GM18870 (cell line): ENCODE data around the gene AGFG1.

ENCODE experiments used
- ATAC-seq: cut with Tn5 transposase; IDR thresholded peaks from one replicate; pipeline ENCODE4 v1.9.1; 2021; ENCODE audit warnings: moderate library complexity; ENCODE audit not compliant: unreplicated experiment

Gene AGFG1

DNA sequence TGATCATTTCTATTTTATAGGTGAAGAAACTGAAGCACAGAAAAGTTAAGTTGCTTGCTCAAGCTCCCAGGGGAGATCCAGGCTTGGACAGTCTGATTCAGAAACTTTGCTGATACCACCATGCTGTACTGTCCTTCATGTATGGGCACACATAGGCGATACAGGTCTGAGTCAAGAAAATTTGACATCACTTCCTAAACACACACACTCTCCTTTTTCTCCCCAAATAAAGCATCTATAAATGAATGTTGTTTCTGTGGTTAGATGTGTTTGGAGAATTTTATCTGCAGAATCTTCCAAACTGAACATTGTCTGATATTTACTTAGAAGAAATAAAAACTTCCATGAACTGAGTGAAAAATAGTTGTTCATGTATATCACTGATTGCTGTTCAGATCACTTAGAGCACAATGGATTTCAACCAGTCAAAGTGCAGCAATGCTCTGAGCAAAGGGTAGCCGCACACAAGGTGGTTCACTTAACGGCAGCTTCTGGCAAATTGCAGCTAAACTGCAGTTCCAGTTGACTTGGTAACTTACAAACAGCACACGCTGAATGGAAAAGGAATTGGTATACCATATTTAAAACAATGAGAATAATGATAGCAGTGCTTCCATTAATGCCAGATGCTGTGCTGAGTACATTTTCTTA is 10.0 kb upstream of the AGFG1 start:
- ATAC-seq = peak; percentile 5

DNA sequence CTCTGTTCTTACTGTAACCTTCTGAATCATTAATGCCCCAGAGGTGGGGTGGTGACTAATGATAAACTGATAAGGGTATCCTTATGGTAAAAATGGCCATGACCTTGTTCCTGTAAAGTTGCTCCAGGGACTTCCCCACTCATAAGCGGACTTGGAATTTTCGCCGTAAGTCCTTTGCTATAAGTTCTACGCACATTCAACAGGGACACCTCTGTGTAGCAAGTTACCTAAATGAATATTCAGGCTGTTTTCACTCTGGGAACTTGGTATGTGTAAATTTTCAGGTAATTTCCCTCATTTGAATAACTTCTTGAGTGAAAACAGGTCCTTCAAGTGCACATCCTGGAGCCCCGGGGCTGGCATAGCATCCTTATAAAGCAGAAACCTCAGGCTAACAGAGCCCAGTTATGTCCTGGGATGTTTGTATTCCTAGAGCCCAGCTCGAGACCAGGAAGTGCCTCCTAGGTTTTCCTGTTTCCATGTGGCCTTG is 9.4 kb upstream of the AGFG1 start:
- ATAC-seq = peak; percentile 73

DNA sequence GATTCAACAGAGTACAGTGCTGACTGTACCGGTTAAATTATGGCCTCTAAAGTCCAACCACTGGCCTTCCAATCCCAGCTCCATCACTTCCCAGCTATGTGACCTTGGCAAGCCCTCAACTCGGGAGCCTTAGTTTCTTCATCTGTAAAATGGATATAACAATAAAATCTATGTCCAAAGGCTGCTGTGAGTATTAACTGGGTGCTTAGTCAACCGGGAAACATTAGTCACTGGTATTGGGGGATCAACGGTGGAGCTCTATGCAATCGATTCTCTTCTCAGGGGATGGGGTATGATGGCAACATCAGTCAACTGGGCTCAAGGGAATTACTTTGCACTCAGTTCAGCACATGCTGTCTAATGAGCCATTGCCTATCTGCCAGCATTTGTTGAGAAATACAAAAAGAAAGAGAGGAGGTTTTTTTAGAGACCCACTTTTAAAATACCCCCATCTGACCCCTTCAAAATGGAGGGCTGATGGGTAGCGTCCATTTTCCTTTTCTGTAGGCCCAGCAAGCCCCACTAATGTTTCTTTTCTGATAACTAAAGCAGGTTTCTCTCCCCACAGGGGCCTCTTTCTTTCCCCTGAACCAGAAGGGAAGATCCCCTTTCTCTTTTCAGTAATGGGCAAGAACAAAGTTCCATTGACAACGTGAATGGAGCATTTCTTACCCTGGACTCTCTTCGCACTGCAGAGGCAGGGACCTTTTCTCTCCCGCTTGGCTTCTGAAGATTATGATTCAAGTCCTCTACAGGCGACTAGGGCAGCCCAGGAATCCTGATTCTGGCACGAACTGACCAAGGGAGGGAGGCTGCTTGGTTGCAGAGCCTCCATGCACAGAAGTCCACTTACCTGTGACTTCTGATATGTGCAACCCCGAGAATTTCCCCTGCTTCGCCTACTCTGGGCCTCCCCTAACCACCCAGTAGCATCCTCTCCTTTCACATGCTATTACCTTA is 8.7 kb upstream of the AGFG1 start:
- ATAC-seq = peak; percentile 35

DNA sequence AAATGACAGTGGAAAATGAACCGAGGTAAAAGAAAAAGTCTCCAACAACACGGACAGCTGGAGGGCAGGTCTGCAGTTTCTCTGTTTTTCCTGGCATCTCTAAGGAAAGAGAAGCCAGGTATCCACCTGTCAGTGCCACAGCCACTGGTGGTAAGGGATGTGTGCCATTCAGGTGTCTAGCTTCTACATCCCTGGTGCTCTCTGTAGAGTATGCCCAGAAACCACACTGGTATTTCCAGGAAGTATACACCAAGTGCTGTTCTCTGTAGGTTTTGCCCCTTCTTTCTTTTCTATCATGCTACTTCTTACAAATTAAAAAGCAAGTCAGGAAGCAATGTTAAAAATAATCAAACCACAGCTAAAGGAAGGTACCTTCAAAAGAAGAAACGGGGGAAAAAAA is 7.6 kb upstream of the AGFG1 start:
- no peak for ATAC-seq

DNA sequence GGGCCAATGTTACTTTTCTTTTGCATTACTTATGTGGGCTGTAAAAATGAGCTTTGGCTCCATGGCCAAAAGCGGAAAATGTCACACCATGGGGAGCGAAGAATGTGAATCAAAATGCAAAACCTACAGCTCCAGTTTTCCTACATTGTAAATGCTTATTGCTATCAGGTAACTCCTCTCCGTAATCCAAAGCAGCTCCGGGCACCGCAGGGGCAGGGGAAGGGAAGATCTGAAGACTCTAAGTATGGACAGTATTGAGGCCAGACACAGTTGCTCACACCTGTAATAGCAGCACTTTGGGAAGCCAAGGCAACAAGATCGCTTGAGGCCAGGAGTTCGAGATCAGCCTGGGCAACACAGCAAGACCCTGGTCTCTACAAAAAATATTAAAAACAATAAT is 7.1 kb upstream of the AGFG1 start:
- no peak for ATAC-seq

DNA sequence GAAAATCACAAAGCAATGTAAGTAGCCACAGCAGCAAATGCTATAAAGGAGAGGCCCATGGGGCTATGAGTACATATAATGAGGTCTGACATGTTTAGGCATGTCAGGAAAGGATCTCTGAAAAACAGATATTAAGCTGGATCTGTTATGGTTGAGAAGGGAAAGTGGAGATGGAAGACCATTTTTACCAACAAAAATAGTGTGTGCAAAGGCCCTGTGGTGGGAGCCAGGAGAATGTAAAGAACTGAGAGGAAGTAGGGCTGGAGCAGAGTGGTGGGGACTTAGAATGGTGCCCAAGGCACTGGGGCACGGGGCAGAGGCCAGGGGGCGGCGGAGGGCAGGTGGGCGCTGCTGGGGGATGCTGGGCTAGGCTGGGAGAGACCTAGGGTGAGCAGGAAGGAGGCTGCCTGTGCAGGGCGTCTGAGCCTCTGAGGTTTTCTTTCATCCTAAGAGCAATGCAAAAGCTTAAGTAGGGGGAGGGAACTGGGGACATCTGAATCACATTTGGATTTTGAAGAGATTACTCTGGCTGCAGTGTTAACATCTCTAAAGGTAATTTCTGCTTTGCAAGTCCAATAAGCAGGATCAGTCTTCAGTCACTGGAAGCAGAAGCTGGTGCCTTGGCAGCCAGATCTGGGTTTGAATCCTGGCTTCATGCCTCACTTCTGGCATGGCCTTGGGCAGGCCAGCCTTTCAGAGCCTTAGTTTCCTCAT is 4.9 kb upstream of the AGFG1 start:
- no peak for ATAC-seq

DNA sequence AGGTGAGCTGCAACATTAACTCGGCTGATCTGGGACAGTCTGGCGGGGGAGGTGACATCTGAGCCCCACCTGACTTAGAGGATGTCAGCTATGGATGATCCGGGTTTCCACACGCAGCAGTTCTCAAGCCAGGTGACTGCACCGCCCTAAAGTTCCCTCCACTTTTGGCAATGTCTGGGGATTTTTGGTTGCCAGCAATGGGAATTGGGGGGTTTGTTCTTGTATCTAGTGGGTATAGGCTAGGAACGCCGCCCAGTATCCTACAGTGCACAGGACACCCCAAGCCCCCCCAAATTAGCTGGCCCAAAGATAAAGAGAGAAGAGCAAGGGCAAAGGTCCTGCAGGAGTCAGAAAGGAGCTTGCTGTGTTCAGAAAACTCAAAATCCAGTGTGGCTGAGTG is 544 bp upstream of the AGFG1 start:
- no peak for ATAC-seq

DNA sequence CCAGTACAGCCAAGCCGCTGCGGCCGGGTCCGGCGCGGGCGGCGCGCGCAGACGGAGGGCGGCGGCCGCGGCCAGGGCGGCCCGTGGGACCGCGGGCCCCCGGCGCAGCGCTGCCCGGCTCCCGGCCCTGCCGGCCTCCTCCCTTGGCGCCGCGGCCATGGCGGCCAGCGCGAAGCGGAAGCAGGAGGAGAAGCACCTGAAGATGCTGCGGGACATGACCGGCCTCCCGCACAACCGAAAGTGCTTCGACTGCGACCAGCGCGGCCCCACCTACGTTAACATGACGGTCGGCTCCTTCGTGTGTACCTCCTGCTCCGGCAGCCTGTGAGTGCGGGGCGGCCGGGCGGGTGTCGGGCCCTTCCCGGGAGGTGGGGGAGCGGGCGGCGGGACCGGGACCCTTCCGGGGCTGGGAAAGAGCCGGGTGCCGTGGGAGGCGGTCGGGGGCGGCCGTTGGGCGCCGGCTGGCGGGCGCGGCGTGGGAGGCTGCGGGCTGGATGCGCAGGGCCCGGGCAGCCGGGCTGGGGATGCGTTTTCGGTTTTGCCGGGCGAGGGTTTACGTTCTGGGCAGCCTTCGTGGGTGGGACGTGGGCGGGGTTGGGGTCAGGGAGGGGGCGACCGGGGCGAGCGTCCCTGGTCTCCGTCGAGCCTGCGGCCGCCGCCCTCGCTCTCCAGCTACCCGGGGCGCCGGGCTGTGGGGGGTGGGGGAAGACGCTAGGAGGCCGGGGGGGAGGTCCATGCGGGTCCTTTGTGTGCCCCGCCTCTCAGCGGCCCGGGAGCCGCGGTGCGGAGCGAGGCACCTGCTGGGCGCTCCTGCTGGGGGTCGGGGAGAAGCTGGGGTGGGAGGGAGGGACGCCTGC is 537 bp downstream of the AGFG1 start:
- peak; percentile 47 for ATAC-seq

DNA sequence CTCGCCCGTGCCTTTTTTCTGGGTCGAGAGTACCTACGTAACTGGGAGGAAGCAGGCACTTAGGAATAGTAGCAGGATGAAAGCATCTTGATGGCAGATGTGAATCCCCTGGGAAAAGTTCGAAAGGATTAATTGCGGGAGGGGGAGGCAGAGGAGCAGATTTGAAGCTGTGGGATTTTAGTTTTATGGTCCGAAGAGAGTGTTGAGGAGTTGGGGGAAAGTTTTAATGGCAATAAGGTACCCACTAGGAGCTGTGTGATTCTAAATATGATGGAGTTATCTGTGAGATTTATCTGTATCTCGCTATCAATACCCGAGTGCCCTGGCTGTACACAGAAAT is 1.1 kb downstream of the AGFG1 start:
- no peak for ATAC-seq

DNA sequence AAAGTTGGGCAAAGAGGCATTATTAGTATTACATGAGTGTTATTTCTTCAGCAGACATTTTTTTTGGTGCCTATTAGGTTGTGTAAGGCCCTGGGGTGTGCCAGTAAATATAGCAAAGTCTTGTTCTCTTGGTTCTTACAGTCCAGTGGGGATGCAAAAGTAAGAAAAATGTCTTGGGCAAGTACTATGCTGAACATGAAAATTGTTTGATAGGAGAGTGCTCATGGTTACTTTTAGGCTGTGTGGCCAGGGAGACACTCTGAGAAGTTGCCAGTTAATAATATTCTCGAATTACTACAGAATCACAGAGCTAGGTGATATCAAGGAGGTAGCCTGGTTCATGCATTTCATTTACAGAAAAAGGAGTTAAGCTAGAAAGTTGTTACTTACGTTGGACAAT is 1.9 kb downstream of the AGFG1 start:
- no peak for ATAC-seq

DNA sequence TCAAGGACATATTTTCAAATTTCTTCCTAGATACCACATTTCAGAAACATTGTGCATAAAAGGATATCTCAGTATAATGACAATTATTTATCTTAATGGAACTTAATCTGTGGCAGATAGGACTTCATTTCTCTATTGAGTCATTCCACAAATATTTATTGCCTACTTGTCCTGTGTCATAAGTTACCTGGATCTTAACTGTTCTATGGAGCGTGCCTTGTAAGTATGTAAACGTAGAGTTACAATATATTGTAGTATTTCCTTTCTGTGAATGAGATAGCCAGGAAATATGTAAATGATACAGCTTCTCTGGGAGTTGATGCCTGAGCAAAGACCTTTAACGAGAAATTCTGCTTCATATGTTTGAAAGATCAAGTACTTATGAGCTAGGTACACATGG is 2.5 kb downstream of the AGFG1 start:
- no peak for ATAC-seq

DNA sequence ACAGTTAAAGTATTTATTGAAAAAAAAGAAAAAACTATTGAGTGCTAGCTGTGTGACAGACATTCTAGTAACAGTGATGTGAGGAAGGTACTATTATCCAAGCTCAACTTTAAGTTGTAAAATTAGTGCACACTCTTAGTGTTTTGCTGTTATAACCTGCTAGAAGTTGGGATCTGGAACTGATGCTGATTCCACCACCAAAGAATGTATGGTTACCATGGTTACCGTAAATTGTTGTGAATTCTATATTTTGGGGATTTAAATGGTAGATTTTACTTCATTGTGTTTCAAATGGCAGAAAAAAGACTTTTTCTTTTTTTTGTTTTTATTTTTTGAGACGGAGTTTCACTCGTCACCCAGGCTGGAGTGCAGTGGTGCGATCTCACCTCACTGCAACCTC is 5.3 kb downstream of the AGFG1 start:
- no peak for ATAC-seq

DNA sequence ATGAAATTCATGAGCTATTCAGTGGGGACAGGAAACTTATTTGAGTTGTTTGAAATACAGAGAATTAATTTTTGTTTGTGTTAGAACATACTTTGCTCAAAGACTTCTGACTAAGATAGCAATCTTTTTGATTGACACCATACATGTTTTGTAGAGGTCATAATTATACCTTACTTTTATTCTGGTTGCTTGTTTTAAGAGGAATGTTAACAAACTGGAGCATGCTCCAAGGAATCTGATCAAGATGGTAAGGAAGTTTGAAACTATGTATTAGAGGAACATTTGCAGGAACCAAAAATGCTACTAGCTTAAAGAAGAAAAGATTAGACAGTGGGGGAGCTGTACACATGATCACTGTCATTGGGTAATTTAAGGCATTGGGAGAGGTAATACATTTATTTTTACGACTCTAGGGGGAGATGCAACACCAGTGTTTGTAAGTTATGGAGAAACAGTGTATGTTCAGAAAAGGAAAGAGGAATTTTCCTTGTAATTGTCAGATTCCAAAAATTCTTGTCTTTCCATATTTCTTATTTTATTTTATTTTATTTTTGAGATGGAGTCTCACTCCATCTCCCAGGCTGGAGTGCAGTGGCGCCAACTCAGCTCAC is 8.0 kb downstream of the AGFG1 start:
- ATAC-seq = peak; percentile 23

DNA sequence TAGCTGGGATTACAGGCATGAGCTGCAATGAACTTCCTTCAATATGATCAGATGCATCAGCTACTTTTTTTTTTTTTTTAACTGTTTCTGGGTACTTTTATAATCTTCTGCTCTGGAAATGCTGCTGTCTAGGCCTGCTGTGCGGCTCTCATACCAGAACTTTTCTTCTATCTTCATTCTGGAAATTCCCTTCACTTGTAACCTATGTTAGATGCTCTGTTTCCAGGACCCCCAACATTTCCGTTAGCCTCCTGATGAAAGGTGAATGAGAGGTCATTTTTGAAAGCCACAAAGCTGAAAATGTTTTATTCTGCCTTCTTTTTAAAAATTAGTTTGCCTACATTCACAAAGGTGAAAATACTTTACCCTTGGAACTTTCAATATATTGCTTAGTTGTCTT is 8.6 kb downstream of the AGFG1 start:
- peak; percentile 43 for ATAC-seq

DNA sequence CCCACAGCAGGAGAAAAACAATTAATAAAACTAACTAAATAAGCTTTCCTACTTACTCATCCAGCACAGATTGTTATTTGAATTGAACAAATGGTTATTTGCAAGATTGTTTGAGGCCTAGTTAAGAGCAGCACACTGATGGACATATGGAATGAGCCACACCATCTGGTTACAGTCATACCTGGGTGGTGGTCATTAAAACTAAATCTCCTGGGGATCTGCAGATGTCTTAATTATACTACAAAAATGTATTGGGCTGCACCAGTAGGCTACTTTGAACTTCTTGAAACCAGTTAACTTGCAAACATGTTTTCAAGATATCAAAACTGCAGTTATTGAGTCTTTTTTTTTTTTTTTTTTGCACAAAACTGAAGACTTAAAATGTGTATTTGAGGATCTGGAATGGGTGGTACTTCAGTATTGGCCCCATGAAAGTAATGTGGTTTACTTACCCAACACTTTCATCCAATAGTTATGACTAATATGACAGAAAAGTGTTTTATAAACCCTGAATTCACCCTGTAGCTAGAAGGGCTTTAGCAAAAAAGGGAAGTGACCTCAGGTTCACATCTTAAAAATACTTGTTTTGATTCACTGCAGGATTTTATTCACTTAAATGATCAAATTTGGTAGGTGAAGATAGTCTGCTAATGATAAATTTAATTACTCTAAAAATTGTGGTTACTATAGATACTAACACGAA is 10.8 kb downstream of the AGFG1 start:
- ATAC-seq = peak; percentile 90

DNA sequence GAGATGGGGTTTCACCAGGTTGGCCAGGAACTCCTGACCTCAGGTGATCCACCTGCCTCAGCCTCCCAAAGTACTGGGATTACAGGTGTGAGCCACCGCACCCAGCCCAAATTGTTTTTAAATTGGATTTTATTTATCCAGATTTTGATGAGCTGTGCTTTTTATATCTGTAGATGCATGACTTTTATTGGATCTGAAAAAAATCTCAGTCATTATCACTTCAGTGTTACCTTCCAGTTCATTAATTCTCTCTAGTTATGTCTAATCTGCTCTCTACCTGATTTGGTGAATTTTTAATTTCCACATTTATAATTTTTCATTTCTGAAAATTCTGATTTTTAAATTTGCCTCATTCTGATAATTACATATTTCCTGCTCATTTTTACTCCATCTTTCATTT is 13.5 kb downstream of the AGFG1 start:
- no peak for ATAC-seq

DNA sequence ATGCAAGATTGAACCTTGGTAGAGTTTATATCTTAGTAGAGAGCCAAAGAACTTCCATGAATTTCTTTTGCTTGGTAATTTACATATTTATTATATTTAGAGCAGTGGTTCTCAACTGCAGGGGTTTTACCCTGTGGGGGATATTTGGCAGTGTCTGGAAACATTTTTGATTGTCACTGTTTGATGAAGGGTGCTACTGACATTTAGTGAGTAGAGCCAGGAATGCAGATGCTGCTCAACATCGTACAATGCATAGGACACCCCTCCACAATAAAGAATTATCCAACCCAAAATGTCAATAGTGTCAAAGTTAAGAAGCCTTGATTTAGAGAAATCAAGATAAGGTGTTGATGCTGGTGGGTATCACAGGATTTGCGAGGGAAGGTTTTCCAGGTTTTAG is 14.7 kb downstream of the AGFG1 start:
- no peak for ATAC-seq

DNA sequence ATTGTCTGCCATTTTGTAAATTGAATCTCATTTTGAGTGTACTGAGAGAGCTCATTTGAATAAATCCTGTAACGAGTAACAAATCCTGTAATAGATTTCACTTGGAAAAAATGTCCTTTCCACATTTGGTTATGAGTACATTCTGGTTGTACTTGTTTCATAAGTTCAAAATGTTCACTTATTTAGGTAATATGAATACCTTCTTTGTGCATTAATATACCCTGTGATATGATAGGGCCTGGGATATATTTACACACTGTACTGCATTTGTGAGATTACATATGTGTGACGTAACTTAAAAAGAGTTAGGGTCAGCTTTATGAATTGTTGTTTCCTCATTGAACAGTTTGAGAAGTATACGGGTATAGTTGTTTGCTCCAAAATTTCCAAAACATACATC is 16.1 kb downstream of the AGFG1 start:
- ATAC-seq = no peak

DNA sequence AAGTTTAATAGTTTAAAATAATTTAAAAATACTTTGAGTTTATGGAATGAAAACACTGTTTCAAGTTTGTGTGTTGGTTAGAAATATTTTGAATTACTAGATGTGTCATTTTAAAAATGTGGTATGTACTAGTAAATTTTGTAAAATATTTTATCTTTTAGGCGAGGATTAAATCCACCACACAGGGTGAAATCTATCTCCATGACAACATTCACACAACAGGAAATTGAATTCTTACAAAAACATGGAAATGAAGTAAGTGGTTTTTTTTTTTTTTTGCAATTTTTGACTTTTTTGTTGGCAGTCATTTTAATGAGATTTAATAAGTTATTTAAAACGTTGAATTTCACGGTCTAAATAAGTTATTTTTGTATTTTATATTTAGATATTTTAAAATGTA is 19.4 kb downstream of the AGFG1 start:
- no peak for ATAC-seq

DNA sequence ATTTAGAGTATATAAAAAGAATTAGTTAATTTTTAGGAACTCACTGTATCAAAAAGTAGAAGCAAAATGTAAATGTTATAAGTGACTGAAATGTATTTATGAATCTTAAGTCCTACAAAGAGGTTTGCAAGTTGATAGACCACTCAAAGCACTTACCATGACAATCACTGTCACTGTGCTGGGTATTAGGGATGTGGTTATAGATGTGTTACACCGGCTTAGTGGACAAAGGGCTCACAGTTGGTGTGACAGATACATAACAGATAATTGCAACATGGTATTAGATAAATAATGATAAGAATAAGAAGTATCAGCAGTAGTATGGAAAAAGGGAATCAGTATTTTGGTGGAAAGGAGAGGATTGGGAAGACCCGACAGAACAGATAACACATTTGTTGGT is 21.6 kb downstream of the AGFG1 start:
- no peak for ATAC-seq
